ENCODE data around the gene GNG7. TPM values are rescaled to one million over a fixed set of nuclear protein-coding genes. Genes with fewer than 3 reads are reported as not detected.
"Not testable (repeated sequence)": the region's sequence is repeated elsewhere in the genome, so short reads cannot be mapped to it uniquely, and the experiment has no call there.

Gene GNG7
- total RNA-seq, 1 donor from 2014 or later, result 5.5 TPM

- Histone ChIP-seq H3K4me1 (peaks cover 5% of the 10 kb centered on the region), H3K27me3 (no peaks in the 10 kb centered on the region), H3K9me3 (no peaks in the 10 kb centered on the region), H3K27ac (no peak overlapping the region), H3K36me3 (no peaks in the 10 kb centered on the region), H3K4me3 (no peak overlapping the region)
- ATAC-seq (no peak), DNase-seq (no peak)
- intact Hi-C loops (cut with DNase I), result no loop called here
- TF ChIP-seq, protein P1, sequence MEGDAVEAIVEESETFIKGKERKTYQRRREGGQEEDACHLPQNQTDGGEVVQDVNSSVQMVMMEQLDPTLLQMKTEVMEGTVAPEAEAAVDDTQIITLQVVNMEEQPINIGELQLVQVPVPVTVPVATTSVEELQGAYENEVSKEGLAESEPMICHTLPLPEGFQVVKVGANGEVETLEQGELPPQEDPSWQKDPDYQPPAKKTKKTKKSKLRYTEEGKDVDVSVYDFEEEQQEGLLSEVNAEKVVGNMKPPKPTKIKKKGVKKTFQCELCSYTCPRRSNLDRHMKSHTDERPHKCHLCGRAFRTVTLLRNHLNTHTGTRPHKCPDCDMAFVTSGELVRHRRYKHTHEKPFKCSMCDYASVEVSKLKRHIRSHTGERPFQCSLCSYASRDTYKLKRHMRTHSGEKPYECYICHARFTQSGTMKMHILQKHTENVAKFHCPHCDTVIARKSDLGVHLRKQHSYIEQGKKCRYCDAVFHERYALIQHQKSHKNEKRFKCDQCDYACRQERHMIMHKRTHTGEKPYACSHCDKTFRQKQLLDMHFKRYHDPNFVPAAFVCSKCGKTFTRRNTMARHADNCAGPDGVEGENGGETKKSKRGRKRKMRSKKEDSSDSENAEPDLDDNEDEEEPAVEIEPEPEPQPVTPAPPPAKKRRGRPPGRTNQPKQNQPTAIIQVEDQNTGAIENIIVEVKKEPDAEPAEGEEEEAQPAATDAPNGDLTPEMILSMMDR (IDR thresholded peaks at IDR 0.05), result no peak
Observed at GRCh38 chr19:2527171-2527570, 175.3 kb downstream of the GNG7 start.

- no peak overlapping the region for H3K4me3 ChIP-seq
- H3K27me3 ChIP-seq, result no peaks in the 10 kb centered on the region
- H3K36me3 ChIP-seq, result no peaks in the 10 kb centered on the region
- no peak for DNase-seq
- no peak overlapping the region for H3K27ac ChIP-seq
- peak; percentile 45 for ATAC-seq
- no peaks in the 10 kb centered on the region for H3K9me3 ChIP-seq
- intact Hi-C loops (cut with DNase I), result no loop called here
- H3K4me1 ChIP-seq, result peaks cover 5% of the 10 kb centered on the region
- TF ChIP-seq, protein P1 (IDR thresholded peaks at IDR 0.05), result no peak
Observed at GRCh38 chr19:2524840-2525723, 177.4 kb downstream of the GNG7 start.

GRCh38 chr19:2524361-2524839, 178.1 kb downstream of the GNG7 start:
- Histone ChIP-seq H3K4me3 (no peak overlapping the region), H3K27ac (no peak overlapping the region)

GRCh38 chr19:2523630-2524311, 178.7 kb downstream of the GNG7 start:
- Histone ChIP-seq H3K27ac (no peak overlapping the region), H3K4me1 (peaks cover 5% of the 10 kb centered on the region), H3K27me3 (no peaks in the 10 kb centered on the region), H3K9me3 (no peaks in the 10 kb centered on the region), H3K36me3 (no peaks in the 10 kb centered on the region), H3K4me3 (no peak overlapping the region)
- intact Hi-C loops (cut with DNase I), result no loop called here
- TF ChIP-seq, protein P1 (IDR thresholded peaks at IDR 0.05), result no peak
- DNase-seq (no peak), ATAC-seq (no peak)

More at GRCh38 chr19:2524361-2524839, 178.1 kb downstream of the GNG7 start:
- no peak for ATAC-seq
- Histone ChIP-seq H3K9me3 (no peaks in the 10 kb centered on the region), H3K27me3 (no peaks in the 10 kb centered on the region), H3K36me3 (no peaks in the 10 kb centered on the region), H3K4me1 (peaks cover 5% of the 10 kb centered on the region)
- intact Hi-C loops (cut with DNase I), result no loop called here
- no peak for DNase-seq
- TF ChIP-seq, protein P1 (IDR thresholded peaks at IDR 0.05), result no peak

DNA sequence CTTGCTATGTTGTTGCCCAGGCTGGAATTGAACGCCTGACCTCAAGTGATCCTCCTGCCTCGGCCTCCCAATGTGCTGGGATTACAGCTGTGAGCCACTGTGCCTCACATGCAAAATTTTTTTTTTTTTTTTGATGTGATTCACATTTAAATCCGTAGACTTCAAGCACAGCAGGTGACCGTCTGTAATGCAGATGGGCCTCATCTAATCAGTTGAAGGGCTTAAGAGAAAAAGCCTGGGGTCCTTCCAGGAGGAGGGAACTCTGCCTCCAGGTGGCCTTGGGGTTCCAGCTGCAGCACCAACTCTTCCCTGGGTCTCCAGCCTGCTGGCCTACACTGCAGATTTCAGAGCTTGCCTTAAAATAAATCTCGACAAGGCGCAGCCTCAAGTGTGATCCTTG, 183.0 kb downstream of the GNG7 start:
- ATAC-seq (no peak), DNase-seq (no peak)
- TF ChIP-seq, protein P1 (IDR thresholded peaks at IDR 0.05), result no peak
- no peak overlapping the region for H3K27ac ChIP-seq
- intact Hi-C loops (cut with DNase I), result no loop called here
- H3K4me3 ChIP-seq, result no peak overlapping the region
- H3K27me3 ChIP-seq, result no peaks in the 10 kb centered on the region
- H3K36me3 ChIP-seq, result no peaks in the 10 kb centered on the region
- no peaks in the 10 kb centered on the region for H3K9me3 ChIP-seq
- H3K4me1 ChIP-seq, result no peaks in the 10 kb centered on the region

GRCh38 chr19:2518856-2519255, 183.6 kb downstream of the GNG7 start:
- ATAC-seq; H3K27me3 ChIP-seq; H3K4me3 ChIP-seq; H3K4me1 ChIP-seq; H3K27ac ChIP-seq; DNase-seq; intact Hi-C loops (cut with DNase I); H3K9me3 ChIP-seq; H3K36me3 ChIP-seq: not testable (repeated sequence)

All from upper lobe of right lung (tissue), 1 donor.